NT2/D1 (cell line): ENCODE results near the gene ZBTB7A.

Source experiments
- YY1 ChIP-seq: IDR thresholded peaks from 2 replicates; pipeline ENCODE4 v1.6.1; 2011; ENCODE audit not compliant: insufficient read length, insufficient read depth
- ZNF274 ChIP-seq: IDR thresholded peaks from 2 replicates; pipeline ENCODE4 v1.6.1; 2011; ENCODE audit warnings: mild to moderate bottlenecking, low read depth, low read length

DNA sequence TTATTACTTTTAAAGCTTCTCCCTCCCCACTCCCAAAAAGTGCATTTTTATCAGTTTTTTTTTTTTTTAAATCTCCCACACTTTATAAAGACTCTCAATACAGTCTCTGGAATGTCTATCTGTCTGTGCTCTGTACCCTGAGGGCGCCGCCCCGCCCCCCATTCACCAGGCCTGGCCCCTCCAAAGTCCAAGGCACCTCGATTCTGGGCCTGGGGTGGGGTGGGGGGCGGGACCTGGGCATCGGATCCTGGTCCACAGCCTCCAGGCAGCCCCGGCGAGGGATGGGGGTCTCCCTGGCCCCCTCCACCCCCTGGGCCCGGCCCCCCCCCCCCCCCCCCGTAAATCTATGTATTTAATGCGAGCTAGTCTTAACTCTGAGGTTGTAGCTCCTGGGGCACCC is 23.3 kb downstream of the ZBTB7A start:
- TF ChIP-seq YY1 (no peak), ZNF274 (no peak)
